H9 (cell line): ENCODE measurements around the gene TMEM63B. TPM values are rescaled to one million over a fixed set of nuclear protein-coding genes. Genes with fewer than 3 reads are reported as not detected.

Experiments
- DNase-seq: peaks from one replicate; pipeline ENCODE4 v3.0.0-alpha.2; 2017
- H2AFZ ChIP-seq: one replicate; pipeline ENCODE4 v1.6.1; 2013; ENCODE audit warnings: mild to moderate bottlenecking, low read length, control low read depth, moderate library complexity
- H2AK5ac ChIP-seq: 2 replicates; pipeline ENCODE4 v1.6.1; 2013; ENCODE audit warnings: low read length, control low read depth, mixed read lengths; ENCODE audit not compliant: insufficient read length
- H2BK120ac ChIP-seq: one replicate; pipeline ENCODE4 v1.6.1; 2013; ENCODE audit warnings: low read depth, mild to moderate bottlenecking, low read length, control low read depth, inconsistent platforms; ENCODE audit not compliant: poor library complexity, severe bottlenecking
- H2BK12ac ChIP-seq: 2 replicates; pipeline ENCODE4 v1.6.1; 2013; ENCODE audit warnings: low read length, control low read depth, mixed read lengths, low read depth; ENCODE audit not compliant: insufficient read length
- H2BK15ac ChIP-seq: 2 replicates; pipeline ENCODE4 v1.6.1; 2013; ENCODE audit warnings: low read depth, low read length, control low read depth
- H2BK20ac ChIP-seq: one replicate; pipeline ENCODE4 v1.6.1; 2013; ENCODE audit warnings: low read depth, mild to moderate bottlenecking, low read length, control low read depth, inconsistent platforms; ENCODE audit not compliant: poor library complexity, severe bottlenecking
- H2BK5ac ChIP-seq: 2 replicates; pipeline ENCODE4 v1.6.1; 2013; ENCODE audit warnings: low read length, control low read depth, mixed read lengths; ENCODE audit not compliant: insufficient read length
- H3K14ac ChIP-seq: 2 replicates; pipeline ENCODE4 v1.6.1; 2013; ENCODE audit warnings: low read length, control low read depth; ENCODE audit not compliant: insufficient read depth
- H3K18ac ChIP-seq: 2 replicates; pipeline ENCODE4 v1.6.1; 2013; ENCODE audit warnings: low read depth, mild to moderate bottlenecking, mixed read lengths, low read length, control low read depth; ENCODE audit not compliant: insufficient read length
- H3K23ac ChIP-seq: 2 replicates; pipeline ENCODE4 v1.6.1; 2013; ENCODE audit warnings: low read length, control low read depth, mixed read lengths, low read depth; ENCODE audit not compliant: insufficient read length
- H3K23me2 ChIP-seq: 2 replicates; pipeline ENCODE4 v1.6.1; 2013; ENCODE audit warnings: low read depth, mild to moderate bottlenecking, mixed read lengths, low read length, control low read depth; ENCODE audit not compliant: insufficient read length, poor library complexity, severe bottlenecking
- H3K27ac ChIP-seq: 2 replicates; pipeline ENCODE4 v1.5.1; 2013; ENCODE audit warnings: low read length, control low read depth, mixed read lengths, low read depth; ENCODE audit not compliant: insufficient read length
- H3K27me3 ChIP-seq: 2 replicates; pipeline ENCODE4 v1.6.1; 2013; ENCODE audit warnings: low read length, control low read depth, inconsistent platforms; ENCODE audit not compliant: insufficient read depth
- H3K4ac ChIP-seq: 2 replicates; pipeline ENCODE4 v1.6.1; 2013; ENCODE audit warnings: low read depth, mild to moderate bottlenecking, control low read depth, inconsistent platforms, low read length, moderate library complexity
- H3K4me1 ChIP-seq: 2 replicates; pipeline ENCODE4 v1.6.1; 2013; ENCODE audit warnings: low read length, control low read depth, inconsistent platforms; ENCODE audit not compliant: insufficient read depth
- H3K4me2 ChIP-seq: 2 replicates; pipeline ENCODE4 v1.6.1; 2013; ENCODE audit warnings: low read length, control low read depth, mixed read lengths; ENCODE audit not compliant: insufficient read length, insufficient read depth
- H3K56ac ChIP-seq: 2 replicates; pipeline ENCODE4 v1.6.1; 2013; ENCODE audit warnings: low read depth, mild to moderate bottlenecking, mixed read lengths, low read length, control low read depth; ENCODE audit not compliant: insufficient read length
- H3K79me1 ChIP-seq: 2 replicates; pipeline ENCODE4 v1.6.1; 2013; ENCODE audit warnings: low read depth, mild to moderate bottlenecking, moderate library complexity, low read length, control low read depth, inconsistent platforms; ENCODE audit not compliant: insufficient read depth, poor library complexity, severe bottlenecking
- H3K79me2 ChIP-seq: 2 replicates; pipeline ENCODE4 v1.6.1; 2013; ENCODE audit warnings: low read length, control low read depth, inconsistent platforms; ENCODE audit not compliant: insufficient read depth
- H3K9ac ChIP-seq: 2 replicates; pipeline ENCODE4 v1.6.1; 2013; ENCODE audit warnings: low read length, control low read depth, mixed read lengths; ENCODE audit not compliant: insufficient read length; ENCODE audit errors: extremely low read depth
- H3K9me3 ChIP-seq: one replicate; pipeline ENCODE4 v1.6.1; 2013; ENCODE audit warnings: low read depth, low read length, inconsistent platforms; ENCODE audit not compliant: control insufficient read depth
- H3T11ph ChIP-seq: one replicate; pipeline ENCODE4 v1.6.1; 2013; ENCODE audit warnings: mild to moderate bottlenecking, low read length, control low read depth, inconsistent platforms
- H4K20me1 ChIP-seq: one replicate; pipeline ENCODE4 v1.6.1; 2013; ENCODE audit not compliant: control insufficient read depth, insufficient read length, insufficient read depth
- H4K5ac ChIP-seq: 2 replicates; pipeline ENCODE4 v1.6.1; 2013; ENCODE audit warnings: low read depth, mild to moderate bottlenecking, mixed read lengths, low read length, control low read depth; ENCODE audit not compliant: insufficient read length
- H4K8ac ChIP-seq: replicated peaks from 2 replicates; pipeline ENCODE4 v1.6.1; 2013; ENCODE audit warnings: low read length, control low read depth, mixed read lengths, low read depth; ENCODE audit not compliant: insufficient read length
- H4K91ac ChIP-seq: 2 replicates; pipeline ENCODE4 v1.6.1; 2013; ENCODE audit warnings: low read depth, mild to moderate bottlenecking, moderate library complexity, mixed read lengths, low read length, control low read depth; ENCODE audit not compliant: insufficient read length
- H3K27ac Mint-ChIP-seq, 3 experiments: 2 replicates in 2 of 3; 3 replicates in 1 of 3; pipeline ENCODE4 v1.8.0; 2020 to 2021; ENCODE audit warnings: mixed read lengths in 3 of 3, mild to moderate bottlenecking in 1 of 3, moderate library complexity in 1 of 3
- H3K27me3 Mint-ChIP-seq: 2 replicates; pipeline ENCODE4 v1.8.0; 2021; ENCODE audit warnings: low read depth, mild to moderate bottlenecking, moderate library complexity, mixed read lengths
- H3K36me3 Mint-ChIP-seq, 3 experiments: 2 replicates in 2 of 3; 3 replicates in 1 of 3; pipeline ENCODE4 v1.8.0; 2020 to 2021; ENCODE audit warnings: low read depth in 3 of 3, mixed read lengths in 3 of 3; ENCODE audit not compliant: insufficient read depth in 1 of 3
- H3K4me1 Mint-ChIP-seq, 2 experiments: 2 replicates each; pipeline ENCODE4 v1.8.0; 2020; ENCODE audit warnings: mixed read lengths in 2 of 2
- H3K4me3 Mint-ChIP-seq, 2 experiments: 2 replicates in 1 of 2; 3 replicates in 1 of 2; pipeline ENCODE4 v1.8.0; 2020 to 2021; ENCODE audit warnings: mild to moderate bottlenecking in 2 of 2, mixed read lengths in 2 of 2, moderate library complexity in 1 of 2
- H3K9me3 Mint-ChIP-seq, 2 experiments: 2 replicates in 1 of 2; 3 replicates in 1 of 2; pipeline ENCODE4 v1.8.0; 2020; ENCODE audit warnings: mild to moderate bottlenecking in 2 of 2, mixed read lengths in 2 of 2, moderate library complexity in 1 of 2
- WGBS: extraction: QIAGEN DNeasy Blood & Tissue Kit; methylation state at CpG from one replicate; pipeline ENCODE4 v1.1.7; 2013; ENCODE audit warnings: missing lambda C conversion rate, low lambda C conversion rate, mixed read lengths; ENCODE audit not compliant: insufficient read length; ENCODE audit errors: extremely low coverage; 5-methylcytosine and 5-hydroxymethylcytosine counted together
- total RNA-seq: library from RNA; stranded (reverse); gene quantifications from 2 replicates; pipeline ENCODE4 v1.2.1, GENCODE V29; 2021
- TF ChIP-seq, protein P1 (sequence below): fragments of 200-600 bp; sonication (generic); conservative IDR thresholded peaks from 3 replicates; pipeline ENCODE4 v1.8.0; 2021; ENCODE audit warnings: antibody characterized with exemption, mild to moderate bottlenecking

TMEM63B gene
- total RNA-seq, 1 experiment from 2014 or later: 56.3 TPM

GRCh38 chr6:44189257-44189656 lies 61.9 kb downstream of the TMEM63B start:
- H3K9me3 ChIP-seq: no peaks in the 10 kb centered on the region
- no peak overlapping the region for H3K9ac ChIP-seq
- H2AFZ ChIP-seq: no peak overlapping the region
- TF ChIP-seq, protein P1, sequence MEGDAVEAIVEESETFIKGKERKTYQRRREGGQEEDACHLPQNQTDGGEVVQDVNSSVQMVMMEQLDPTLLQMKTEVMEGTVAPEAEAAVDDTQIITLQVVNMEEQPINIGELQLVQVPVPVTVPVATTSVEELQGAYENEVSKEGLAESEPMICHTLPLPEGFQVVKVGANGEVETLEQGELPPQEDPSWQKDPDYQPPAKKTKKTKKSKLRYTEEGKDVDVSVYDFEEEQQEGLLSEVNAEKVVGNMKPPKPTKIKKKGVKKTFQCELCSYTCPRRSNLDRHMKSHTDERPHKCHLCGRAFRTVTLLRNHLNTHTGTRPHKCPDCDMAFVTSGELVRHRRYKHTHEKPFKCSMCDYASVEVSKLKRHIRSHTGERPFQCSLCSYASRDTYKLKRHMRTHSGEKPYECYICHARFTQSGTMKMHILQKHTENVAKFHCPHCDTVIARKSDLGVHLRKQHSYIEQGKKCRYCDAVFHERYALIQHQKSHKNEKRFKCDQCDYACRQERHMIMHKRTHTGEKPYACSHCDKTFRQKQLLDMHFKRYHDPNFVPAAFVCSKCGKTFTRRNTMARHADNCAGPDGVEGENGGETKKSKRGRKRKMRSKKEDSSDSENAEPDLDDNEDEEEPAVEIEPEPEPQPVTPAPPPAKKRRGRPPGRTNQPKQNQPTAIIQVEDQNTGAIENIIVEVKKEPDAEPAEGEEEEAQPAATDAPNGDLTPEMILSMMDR: no peak
- no peaks in the 10 kb centered on the region; a peak in 1 of 5 replicates for H3K9me3 Mint-ChIP-seq
- no peak overlapping the region for H4K5ac ChIP-seq
- no peak overlapping the region for H4K91ac ChIP-seq
- H3K27me3 Mint-ChIP-seq: peaks cover 4% of the 10 kb centered on the region
- no peak overlapping the region for H3K27ac Mint-ChIP-seq
- H3K18ac ChIP-seq: no peak overlapping the region
- H2AK5ac ChIP-seq: no peak overlapping the region
- peaks cover 21 to 36% of the 10 kb centered on the region in 2 experiments for H3K4me1 Mint-ChIP-seq
- H3K14ac ChIP-seq: no peak overlapping the region
- H2BK15ac ChIP-seq: no peak overlapping the region
- H3K56ac ChIP-seq: no peak overlapping the region
- H3T11ph ChIP-seq: no peak overlapping the region
- peaks cover 1% of the 10 kb centered on the region for H4K20me1 ChIP-seq
- H2BK12ac ChIP-seq: no peak overlapping the region
- no CpG with 5 or more reads among the region's 2 CpGs for WGBS
- no peak overlapping the region for H2BK20ac ChIP-seq
- H3K4me1 ChIP-seq: peaks cover 7% of the 10 kb centered on the region; the same call in 1 of the 2 replicates
- no peak overlapping the region for H3K4ac ChIP-seq
- no peak overlapping the region for H3K23ac ChIP-seq
- H4K8ac ChIP-seq: no peak overlapping the region
- H3K4me3 Mint-ChIP-seq: no peak overlapping the region
- DNase-seq: no peak
- no peak overlapping the region for H3K27ac ChIP-seq
- no peaks in the 10 kb centered on the region for H3K79me2 ChIP-seq
- no peaks in the 10 kb centered on the region for H3K23me2 ChIP-seq
- no peak overlapping the region for H2BK5ac ChIP-seq
- H3K79me1 ChIP-seq: no peaks in the 10 kb centered on the region
- H3K27me3 ChIP-seq: no peaks in the 10 kb centered on the region
- no peak overlapping the region for H2BK120ac ChIP-seq
- no peaks in the 10 kb centered on the region for H3K36me3 Mint-ChIP-seq
- no peak overlapping the region for H3K4me2 ChIP-seq
